ENCODE measurements around the gene GPATCH2L.

GPATCH2L gene

GRCh38 chr14:76219873-76220272 is 68.2 kb downstream of the GPATCH2L start:
- no peaks in the 10 kb centered on the region for H3K4me1 ChIP-seq (ENCODE audit: low read length)
- no peak overlapping the region for H3K27ac ChIP-seq (ENCODE audit: low read length)
- H3K4me3 ChIP-seq (ENCODE audit: low read length), result no peak overlapping the region
- no peaks in the 10 kb centered on the region for H3K79me2 ChIP-seq (ENCODE audit: low read length)
- H3K9me3 ChIP-seq (ENCODE audit: insufficient read depth, low read length), result no peaks in the 10 kb centered on the region
- no peak overlapping the region for H3K4me2 ChIP-seq (ENCODE audit: low read length)
- H2AFZ ChIP-seq (ENCODE audit: low read depth, low read length), result no peak overlapping the region
- H3K9ac ChIP-seq (ENCODE audit: low read length), result no peak overlapping the region
- no peaks in the 10 kb centered on the region for H4K20me1 ChIP-seq (ENCODE audit: insufficient read depth, low read length)
- TF ChIP-seq, protein P1, sequence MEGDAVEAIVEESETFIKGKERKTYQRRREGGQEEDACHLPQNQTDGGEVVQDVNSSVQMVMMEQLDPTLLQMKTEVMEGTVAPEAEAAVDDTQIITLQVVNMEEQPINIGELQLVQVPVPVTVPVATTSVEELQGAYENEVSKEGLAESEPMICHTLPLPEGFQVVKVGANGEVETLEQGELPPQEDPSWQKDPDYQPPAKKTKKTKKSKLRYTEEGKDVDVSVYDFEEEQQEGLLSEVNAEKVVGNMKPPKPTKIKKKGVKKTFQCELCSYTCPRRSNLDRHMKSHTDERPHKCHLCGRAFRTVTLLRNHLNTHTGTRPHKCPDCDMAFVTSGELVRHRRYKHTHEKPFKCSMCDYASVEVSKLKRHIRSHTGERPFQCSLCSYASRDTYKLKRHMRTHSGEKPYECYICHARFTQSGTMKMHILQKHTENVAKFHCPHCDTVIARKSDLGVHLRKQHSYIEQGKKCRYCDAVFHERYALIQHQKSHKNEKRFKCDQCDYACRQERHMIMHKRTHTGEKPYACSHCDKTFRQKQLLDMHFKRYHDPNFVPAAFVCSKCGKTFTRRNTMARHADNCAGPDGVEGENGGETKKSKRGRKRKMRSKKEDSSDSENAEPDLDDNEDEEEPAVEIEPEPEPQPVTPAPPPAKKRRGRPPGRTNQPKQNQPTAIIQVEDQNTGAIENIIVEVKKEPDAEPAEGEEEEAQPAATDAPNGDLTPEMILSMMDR (IDR thresholded peaks at IDR 0.05; ENCODE audit: low read depth, low read length), result no peak
- TF ChIP-seq EZH2phosphoT487 (IDR thresholded peaks at IDR 0.05; ENCODE audit: low read depth), result no peak
- no peaks in the 10 kb centered on the region for H3K27me3 ChIP-seq (ENCODE audit: low read depth, low read length)
- peaks cover 4% of the 10 kb centered on the region for H3K36me3 ChIP-seq (replicated peaks; ENCODE audit: low read depth, low read length)

GRCh38 chr14:76227450-76228050 is 75.8 kb downstream of the GPATCH2L start:
- Histone ChIP-seq H3K9ac (ENCODE audit: low read length) (no peak overlapping the region), H3K9me3 (ENCODE audit: insufficient read depth, low read length) (no peaks in the 10 kb centered on the region), H3K4me3 (ENCODE audit: low read length) (peak overlapping the region; percentile 10; the same call in 1 of the 2 replicates), H3K27me3 (ENCODE audit: low read depth, low read length) (no peaks in the 10 kb centered on the region), H3K79me2 (ENCODE audit: low read length) (no peaks in the 10 kb centered on the region), H4K20me1 (ENCODE audit: insufficient read depth, low read length) (no peaks in the 10 kb centered on the region), H3K4me2 (ENCODE audit: low read length) (peak overlapping the region; percentile 50), H3K36me3 (replicated peaks; ENCODE audit: low read depth, low read length) (peaks cover 5% of the 10 kb centered on the region), H3K4me1 (ENCODE audit: low read length) (peaks cover 14% of the 10 kb centered on the region), H2AFZ (ENCODE audit: low read depth, low read length) (no peak overlapping the region), H3K27ac (ENCODE audit: low read length) (no peak overlapping the region)
- TF ChIP-seq EZH2phosphoT487 (IDR thresholded peaks at IDR 0.05; ENCODE audit: low read depth), result no peak
- TF ChIP-seq, protein P1 (IDR thresholded peaks at IDR 0.05; ENCODE audit: low read depth, low read length), result no peak

- no peaks in the 10 kb centered on the region for H3K9me3 ChIP-seq (ENCODE audit: insufficient read depth, low read length)
- TF ChIP-seq, protein P1 (IDR thresholded peaks at IDR 0.05; ENCODE audit: low read depth, low read length), result no peak
- no peak for TF ChIP-seq EZH2phosphoT487 (IDR thresholded peaks at IDR 0.05; ENCODE audit: low read depth)
- peaks cover 14% of the 10 kb centered on the region for H3K4me1 ChIP-seq (ENCODE audit: low read length)
- no peaks in the 10 kb centered on the region for H3K79me2 ChIP-seq (ENCODE audit: low read length)
- H4K20me1 ChIP-seq (ENCODE audit: insufficient read depth, low read length), result no peaks in the 10 kb centered on the region
- peaks cover 11% of the 10 kb centered on the region for H3K36me3 ChIP-seq (replicated peaks; ENCODE audit: low read depth, low read length)
- no peaks in the 10 kb centered on the region for H3K27me3 ChIP-seq (ENCODE audit: low read depth, low read length)
- peak overlapping the region; percentile 50 for H3K4me2 ChIP-seq (ENCODE audit: low read length)
- no peak overlapping the region for H2AFZ ChIP-seq (ENCODE audit: low read depth, low read length)
- peak overlapping the region; percentile 10; the same call in 1 of the 2 replicates for H3K4me3 ChIP-seq (ENCODE audit: low read length)
- H3K9ac ChIP-seq (ENCODE audit: low read length), result no peak overlapping the region
- no peak overlapping the region for H3K27ac ChIP-seq (ENCODE audit: low read length)
Measured at GRCh38 chr14:76228138-76228537, 76.4 kb downstream of the GPATCH2L start.

DNA sequence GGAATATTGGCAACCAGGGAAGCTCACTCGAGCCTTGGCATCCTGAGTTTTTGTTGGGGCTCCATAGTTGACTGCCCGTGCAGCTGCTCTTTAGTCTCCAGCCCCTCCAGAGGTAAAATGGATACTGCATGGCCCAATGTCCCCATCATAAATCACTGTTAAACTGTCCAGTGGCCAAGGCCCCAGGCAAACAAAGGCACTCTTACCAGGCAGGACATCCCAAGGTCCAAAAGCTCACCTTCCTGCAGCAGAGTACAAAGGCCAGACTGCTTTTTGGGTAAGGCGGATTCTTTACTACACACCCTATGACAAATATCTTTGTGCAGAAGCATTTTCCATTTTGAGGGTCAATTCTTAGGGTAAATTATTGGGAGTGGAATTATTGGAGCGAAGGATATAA is 81.1 kb downstream of the GPATCH2L start:
- Histone ChIP-seq H3K4me2 (ENCODE audit: low read length) (no peak overlapping the region), H3K27me3 (ENCODE audit: low read depth, low read length) (no peaks in the 10 kb centered on the region), H3K36me3 (replicated peaks; ENCODE audit: low read depth, low read length) (peaks cover 19% of the 10 kb centered on the region), H3K9me3 (ENCODE audit: insufficient read depth, low read length) (0 out of 2 replicates have a peak, but pooled peaks cover 3% of the 10 kb centered on the region), H3K4me3 (ENCODE audit: low read length) (no peak overlapping the region), H3K4me1 (ENCODE audit: low read length) (peaks cover 24% of the 10 kb centered on the region), H2AFZ (ENCODE audit: low read depth, low read length) (no peak overlapping the region), H3K9ac (ENCODE audit: low read length) (no peak overlapping the region), H4K20me1 (ENCODE audit: insufficient read depth, low read length) (peaks cover 8% of the 10 kb centered on the region; the same call in 1 of the 2 replicates), H3K27ac (ENCODE audit: low read length) (no peak overlapping the region), H3K79me2 (ENCODE audit: low read length) (no peaks in the 10 kb centered on the region)
- TF ChIP-seq, protein P1 (IDR thresholded peaks at IDR 0.05; ENCODE audit: low read depth, low read length), result no peak
- TF ChIP-seq EZH2phosphoT487 (IDR thresholded peaks at IDR 0.05; ENCODE audit: low read depth), result no peak
